Measurements from ENCODE around the gene PRH2.

GRCh38 chr12:10939163-10939562 lies 10.1 kb downstream of the PRH2 start, which contains the start of gene TAS2R14:
- TF ChIP-seq CTCF (conservative IDR thresholded peaks at IDR 0.05; ENCODE audit: low read depth, low read length) = no peak
- TF ChIP-seq, protein P1, sequence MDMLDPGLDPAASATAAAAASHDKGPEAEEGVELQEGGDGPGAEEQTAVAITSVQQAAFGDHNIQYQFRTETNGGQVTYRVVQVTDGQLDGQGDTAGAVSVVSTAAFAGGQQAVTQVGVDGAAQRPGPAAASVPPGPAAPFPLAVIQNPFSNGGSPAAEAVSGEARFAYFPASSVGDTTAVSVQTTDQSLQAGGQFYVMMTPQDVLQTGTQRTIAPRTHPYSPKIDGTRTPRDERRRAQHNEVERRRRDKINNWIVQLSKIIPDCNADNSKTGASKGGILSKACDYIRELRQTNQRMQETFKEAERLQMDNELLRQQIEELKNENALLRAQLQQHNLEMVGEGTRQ (IDR thresholded peaks at IDR 0.05; ENCODE audit: low read depth, low read length) = no peak
